ENCODE data around the gene PIP4K2C.
"Not testable (repeated sequence)": the region's sequence is repeated elsewhere in the genome, so short reads cannot be mapped to it uniquely, and the experiment has no call there.

The PIP4K2C gene

DNA sequence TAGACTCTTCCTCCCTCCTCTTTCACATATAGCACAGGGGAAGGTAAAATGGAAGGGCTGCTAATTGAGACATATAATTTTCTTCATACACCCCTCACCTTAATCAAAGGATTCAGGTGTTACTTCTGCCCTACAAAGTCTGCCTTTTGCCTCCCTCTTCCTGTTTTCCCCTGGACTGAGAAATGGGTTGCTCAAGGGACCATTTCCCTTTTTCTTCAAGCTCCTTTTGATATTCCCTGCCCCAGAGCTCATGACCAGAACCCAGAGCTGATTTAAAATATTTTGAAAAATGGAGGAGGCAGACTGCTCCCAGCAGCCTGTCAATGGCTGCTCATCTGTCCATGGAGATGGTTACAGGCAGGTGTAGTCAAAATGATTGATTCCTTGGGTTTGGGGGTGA is 6.3 kb upstream of the PIP4K2C start:
- in situ Hi-C loops (cut with MboI; ENCODE audit: low sequenced_read_pairs, unreplicated experiment): no loop called here
- no peak for DNase-seq (ENCODE audit: low spot score)
- TF ChIP-seq, protein P1, sequence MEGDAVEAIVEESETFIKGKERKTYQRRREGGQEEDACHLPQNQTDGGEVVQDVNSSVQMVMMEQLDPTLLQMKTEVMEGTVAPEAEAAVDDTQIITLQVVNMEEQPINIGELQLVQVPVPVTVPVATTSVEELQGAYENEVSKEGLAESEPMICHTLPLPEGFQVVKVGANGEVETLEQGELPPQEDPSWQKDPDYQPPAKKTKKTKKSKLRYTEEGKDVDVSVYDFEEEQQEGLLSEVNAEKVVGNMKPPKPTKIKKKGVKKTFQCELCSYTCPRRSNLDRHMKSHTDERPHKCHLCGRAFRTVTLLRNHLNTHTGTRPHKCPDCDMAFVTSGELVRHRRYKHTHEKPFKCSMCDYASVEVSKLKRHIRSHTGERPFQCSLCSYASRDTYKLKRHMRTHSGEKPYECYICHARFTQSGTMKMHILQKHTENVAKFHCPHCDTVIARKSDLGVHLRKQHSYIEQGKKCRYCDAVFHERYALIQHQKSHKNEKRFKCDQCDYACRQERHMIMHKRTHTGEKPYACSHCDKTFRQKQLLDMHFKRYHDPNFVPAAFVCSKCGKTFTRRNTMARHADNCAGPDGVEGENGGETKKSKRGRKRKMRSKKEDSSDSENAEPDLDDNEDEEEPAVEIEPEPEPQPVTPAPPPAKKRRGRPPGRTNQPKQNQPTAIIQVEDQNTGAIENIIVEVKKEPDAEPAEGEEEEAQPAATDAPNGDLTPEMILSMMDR (IDR thresholded peaks at IDR 0.05; ENCODE audit: borderline replicate concordance, control extremely low read depth, extremely low read depth, insufficient read depth, missing control alignments): no peak

DNA sequence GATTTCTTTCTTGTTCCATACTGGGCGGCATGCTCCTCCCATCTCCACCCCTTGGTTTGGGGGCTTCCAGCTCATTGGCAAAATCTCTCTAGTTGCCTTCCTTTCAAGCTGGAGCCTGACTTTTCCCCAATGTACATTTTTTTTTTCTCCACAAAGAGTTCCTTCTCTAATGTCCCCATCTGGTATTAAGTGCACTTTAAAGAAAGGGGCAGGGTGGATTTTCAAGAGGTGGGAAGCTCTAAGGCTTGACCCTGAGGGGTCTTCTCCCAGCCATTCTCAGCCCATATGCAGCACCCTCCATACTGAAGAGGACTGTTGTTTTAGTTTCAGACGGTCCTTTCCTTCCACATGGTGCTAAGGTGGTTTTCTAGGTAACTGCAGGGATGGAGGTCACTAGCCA is 5.8 kb upstream of the PIP4K2C start:
- in situ Hi-C loops (cut with MboI; ENCODE audit: low sequenced_read_pairs, unreplicated experiment): no loop called here
- TF ChIP-seq, protein P1 (IDR thresholded peaks at IDR 0.05; ENCODE audit: borderline replicate concordance, control extremely low read depth, extremely low read depth, insufficient read depth, missing control alignments): no peak
- DNase-seq (ENCODE audit: low spot score): no peak

DNA sequence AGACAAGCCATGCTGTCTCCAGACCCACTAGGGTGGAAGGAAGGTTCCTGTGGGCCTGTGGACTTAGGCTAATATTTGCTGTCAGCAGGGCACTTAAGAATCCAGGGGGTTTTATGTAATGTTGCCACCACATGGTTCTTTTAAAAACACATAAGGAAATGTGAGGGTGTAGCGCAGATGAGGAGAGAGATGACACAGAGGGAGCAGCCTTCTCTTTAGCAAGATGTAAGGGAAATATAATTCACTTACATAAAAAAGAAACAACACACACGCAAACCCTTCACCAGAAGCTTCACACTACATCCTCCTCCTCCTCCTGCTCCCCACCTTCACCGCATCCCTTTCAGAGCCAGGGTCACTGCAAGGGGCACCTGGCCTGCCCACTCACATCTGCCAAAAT is 4.9 kb upstream of the PIP4K2C start:
- no peak for DNase-seq (ENCODE audit: low spot score)
- in situ Hi-C loops (cut with MboI; ENCODE audit: low sequenced_read_pairs, unreplicated experiment): no loop called here
- TF ChIP-seq, protein P1 (IDR thresholded peaks at IDR 0.05; ENCODE audit: borderline replicate concordance, control extremely low read depth, extremely low read depth, insufficient read depth, missing control alignments): no peak

GRCh38 chr12:57586832-57587429 is 4.1 kb upstream of the PIP4K2C start:
- in situ Hi-C loops (cut with MboI; ENCODE audit: low sequenced_read_pairs, unreplicated experiment): no loop called here
- DNase-seq (ENCODE audit: low spot score): no peak
- TF ChIP-seq, protein P1 (IDR thresholded peaks at IDR 0.05; ENCODE audit: borderline replicate concordance, control extremely low read depth, extremely low read depth, insufficient read depth, missing control alignments): no peak

GRCh38 chr12:57588951-57589610 is 1.9 kb upstream of the PIP4K2C start:
- in situ Hi-C loops (cut with MboI; ENCODE audit: low sequenced_read_pairs, unreplicated experiment); DNase-seq (ENCODE audit: low spot score): not testable (repeated sequence)

DNA sequence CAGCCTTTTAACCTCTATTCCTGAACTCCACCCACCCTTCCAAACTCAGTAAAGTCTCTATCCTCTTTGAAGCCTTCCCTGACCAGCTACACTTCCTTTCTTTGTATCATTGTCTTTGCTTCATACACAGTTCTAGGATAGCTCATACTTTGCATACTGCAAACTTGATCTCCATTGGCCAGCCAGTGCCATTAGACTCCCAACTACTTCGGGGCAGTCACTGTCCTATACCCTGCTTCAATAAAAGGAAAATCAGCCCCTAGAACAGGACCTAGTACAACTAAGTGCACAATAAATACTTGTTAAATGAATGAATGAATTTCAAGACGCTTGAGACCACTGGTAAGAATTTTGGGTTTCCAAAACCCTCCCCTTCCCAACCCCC is 521 bp upstream of the PIP4K2C start:
- DNase-seq (ENCODE audit: low spot score): no peak
- TF ChIP-seq, protein P1 (IDR thresholded peaks at IDR 0.05; ENCODE audit: borderline replicate concordance, control extremely low read depth, extremely low read depth, insufficient read depth, missing control alignments): no peak
- in situ Hi-C loops (cut with MboI; ENCODE audit: low sequenced_read_pairs, unreplicated experiment): no loop called here

DNA sequence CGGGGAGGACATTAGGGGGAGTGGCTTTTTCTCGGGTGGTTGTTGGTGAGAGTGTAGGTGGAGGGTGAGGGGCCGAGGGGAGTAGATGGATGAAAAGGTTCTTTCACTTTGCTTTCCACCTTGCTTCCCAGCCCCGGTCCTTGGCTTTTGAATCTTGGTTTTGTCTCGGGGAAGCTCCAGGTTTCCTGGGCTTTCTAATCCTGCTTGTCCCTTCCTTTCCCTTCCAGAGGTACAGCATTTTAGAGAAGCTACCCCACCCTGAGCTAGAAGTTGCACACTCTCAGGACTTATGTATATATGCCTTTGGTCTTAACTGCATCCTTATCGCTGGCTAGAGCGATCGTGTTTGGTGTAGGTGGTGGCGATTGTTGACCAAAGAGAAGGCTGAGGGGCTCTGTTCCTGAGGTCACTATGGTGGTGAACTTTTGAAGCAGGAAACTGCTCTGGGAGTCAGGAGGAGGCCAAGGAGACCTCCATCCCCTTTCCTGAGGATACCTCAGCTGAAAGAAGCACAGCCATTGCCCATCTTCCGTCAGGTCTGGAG is 862 bp downstream of the PIP4K2C start:
- TF ChIP-seq, protein P1 (IDR thresholded peaks at IDR 0.05; ENCODE audit: borderline replicate concordance, control extremely low read depth, extremely low read depth, insufficient read depth, missing control alignments): no peak
- DNase-seq (ENCODE audit: low spot score): no peak
- in situ Hi-C loops (cut with MboI; ENCODE audit: low sequenced_read_pairs, unreplicated experiment): no loop called here

Measured in GM13976 (cell line).